Right hindlimb (tissue), 1 donor: ENCODE results near the gene MRC2.

Source experiments
- DNase-seq: peaks from one replicate; pipeline ENCODE4 v3.0.0-alpha.2; 2018

The MRC2 gene

DNA sequence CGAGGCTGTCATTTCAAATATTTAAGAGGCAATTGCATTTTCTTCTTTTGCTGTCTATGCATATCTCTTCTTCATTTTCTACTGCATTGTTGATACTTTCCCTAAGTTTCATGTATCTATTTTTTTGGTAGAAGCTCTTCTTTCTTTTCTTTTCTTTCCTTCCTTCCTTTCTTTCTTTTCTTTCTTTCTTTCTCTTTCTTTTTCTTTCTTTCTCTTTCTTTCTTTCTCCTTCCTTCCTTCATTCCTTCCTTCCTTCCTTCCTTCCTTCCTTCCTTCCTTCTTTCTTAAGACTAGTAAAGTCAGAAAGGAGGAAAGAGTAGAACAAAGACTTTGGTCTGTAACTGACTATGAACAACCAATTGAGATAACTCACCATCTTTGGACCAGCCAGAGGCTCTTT lies 33.9 kb downstream of the MRC2 start:
- no peak for DNase-seq

DNA sequence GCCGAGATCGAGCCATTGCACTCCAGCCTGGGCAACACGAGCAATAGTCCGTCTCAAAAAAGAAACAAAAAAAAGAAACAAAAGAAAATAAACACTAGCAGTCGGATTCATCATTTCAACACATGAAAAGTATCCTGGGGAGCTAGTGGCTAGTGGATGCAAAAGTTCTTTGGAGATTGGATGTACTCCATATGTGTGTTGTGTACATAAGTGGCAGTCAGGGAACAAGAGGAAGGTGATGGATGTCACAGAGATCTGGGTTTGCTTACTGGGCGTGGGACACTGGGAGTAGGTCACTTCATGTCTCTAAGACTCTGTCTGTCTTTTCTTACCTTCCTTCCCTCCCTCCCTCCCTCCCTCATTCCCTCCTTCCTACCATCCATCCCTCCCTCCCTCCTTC lies 35.4 kb downstream of the MRC2 start:
- DNase-seq = no peak

DNA sequence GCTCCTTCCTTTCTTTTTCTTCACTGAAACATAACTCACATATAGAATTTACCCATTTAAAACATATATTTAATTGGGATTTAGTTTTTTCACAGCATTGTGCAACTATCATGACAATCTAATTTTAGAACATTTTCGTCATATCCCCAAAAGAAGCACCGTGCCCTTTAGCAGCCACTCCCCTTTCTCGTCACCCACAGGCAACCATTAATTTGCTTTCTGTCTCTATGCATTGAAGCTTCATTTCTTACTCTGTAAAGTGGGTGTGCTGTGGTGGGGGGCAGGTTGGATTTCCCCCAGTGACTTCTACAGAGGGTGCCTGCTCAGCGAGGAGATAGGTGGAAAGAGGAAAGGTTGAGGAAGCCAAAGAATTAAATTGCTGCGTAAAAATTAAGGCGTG lies 35.8 kb downstream of the MRC2 start:
- DNase-seq = no peak

DNA sequence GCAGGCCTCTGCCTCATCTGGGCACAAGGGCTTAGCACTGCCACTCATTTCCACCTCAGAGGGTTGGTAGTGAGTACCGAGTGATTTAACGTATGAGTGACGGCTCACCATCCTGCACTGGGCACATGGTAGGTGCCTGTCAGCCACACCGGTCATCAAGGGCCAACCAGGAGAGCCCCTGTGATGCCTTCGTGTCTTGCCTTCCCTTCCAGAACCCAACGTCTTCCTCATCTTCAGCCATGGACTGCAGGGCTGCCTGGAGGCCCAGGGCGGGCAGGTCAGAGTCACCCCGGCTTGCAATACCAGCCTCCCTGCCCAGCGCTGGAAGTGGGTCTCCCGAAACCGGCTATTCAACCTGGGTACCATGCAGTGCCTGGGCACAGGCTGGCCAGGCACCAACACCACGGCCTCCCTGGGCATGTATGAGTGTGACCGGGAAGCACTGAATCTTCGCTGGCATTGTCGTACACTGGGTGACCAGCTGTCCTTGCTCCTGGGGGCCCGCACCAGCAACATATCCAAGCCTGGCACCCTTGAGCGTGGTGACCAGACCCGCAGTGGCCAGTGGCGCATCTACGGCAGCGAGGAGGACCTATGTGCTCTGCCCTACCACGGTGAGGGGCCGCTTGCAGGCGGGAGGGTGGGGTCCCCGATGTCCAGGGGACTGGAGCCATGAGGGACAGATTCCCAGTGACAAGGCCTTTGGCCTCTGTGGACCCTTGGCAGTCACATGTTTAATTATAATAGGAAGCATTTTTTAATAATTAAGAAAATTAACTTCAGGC lies 37.1 kb downstream of the MRC2 start:
- DNase-seq = no peak

DNA sequence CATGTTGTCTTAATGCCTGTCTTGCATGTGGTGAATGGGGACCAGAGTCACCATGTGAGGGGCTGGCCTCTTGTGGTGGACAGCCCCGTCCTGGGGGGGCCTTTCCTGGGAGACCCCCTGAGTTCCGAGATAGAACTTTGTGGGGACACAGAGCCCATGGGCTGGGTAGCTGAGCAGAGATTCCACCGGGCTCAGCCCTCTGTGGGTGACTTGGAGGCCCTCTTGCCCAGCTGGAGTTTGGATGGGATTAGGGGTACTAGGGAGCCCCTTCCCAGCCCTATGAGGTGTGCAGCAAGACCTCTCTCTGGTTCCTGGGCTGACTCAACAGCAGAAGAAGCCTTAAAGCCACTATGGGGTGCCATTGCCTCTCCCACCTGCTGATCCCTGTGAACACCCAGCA lies 38.1 kb downstream of the MRC2 start:
- no peak for DNase-seq

DNA sequence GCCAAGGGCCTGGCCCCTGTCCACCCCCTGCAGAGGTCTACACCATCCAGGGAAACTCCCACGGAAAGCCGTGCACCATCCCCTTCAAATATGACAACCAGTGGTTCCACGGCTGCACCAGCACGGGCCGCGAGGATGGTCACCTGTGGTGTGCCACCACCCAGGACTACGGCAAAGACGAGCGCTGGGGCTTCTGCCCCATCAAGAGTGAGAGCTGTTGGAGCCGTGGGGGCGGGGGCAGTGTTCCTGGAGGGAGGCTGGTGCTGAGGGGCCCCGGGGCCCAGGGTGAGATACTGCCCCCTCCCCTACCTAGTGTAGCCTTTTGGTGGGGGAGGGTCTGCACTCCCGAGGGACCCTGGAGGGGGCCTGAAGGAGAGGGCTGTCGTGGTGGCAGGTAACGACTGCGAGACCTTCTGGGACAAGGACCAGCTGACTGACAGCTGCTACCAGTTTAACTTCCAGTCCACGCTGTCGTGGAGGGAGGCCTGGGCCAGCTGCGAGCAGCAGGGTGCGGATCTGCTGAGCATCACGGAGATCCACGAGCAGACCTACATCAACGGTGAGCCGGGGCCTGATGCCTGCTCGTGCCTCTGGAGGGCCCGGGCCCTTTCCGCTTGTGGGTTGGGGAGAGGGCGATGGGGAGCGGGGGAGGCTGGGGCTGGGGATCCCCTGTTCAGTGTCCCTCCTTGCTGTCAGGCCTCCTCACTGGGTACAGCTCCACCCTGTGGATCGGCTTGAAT lies 38.8 kb downstream of the MRC2 start:
- no peak for DNase-seq

DNA sequence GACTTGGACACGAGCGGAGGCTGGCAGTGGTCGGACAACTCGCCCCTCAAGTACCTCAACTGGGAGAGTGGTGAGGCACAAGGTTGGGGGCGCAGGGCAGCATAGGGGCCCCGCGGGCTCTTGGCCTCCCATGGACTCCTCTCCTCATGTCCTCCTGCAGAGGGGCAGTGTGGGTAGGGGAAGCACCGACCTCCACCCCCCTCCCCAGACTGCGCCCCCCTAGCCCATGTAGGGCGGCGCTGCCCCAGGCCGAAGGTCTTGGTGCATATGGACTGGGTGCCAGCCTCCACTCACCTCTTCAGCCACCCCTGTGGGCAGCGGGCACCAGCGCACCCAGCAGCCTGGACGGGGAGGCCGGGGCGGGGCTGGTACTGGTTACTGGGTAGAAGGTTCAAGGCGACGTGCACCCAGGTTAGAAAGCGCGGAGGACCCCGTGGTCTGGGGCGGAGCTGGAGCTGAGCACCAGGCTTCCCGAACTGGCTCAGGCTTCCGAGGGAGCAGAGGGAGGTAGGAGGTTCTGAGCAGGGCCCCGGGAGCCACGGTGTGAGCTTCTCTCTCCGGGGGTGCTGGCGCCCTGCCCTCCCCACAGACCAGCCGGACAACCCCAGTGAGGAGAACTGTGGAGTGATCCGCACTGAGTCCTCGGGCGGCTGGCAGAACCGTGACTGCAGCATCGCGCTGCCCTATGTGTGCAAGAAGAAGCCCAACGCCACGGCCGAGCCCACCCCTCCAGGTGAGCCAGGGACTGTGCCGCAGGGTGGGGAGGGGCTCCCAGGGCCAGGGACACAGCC lies 39.5 kb downstream of the MRC2 start:
- DNase-seq = no peak

DNA sequence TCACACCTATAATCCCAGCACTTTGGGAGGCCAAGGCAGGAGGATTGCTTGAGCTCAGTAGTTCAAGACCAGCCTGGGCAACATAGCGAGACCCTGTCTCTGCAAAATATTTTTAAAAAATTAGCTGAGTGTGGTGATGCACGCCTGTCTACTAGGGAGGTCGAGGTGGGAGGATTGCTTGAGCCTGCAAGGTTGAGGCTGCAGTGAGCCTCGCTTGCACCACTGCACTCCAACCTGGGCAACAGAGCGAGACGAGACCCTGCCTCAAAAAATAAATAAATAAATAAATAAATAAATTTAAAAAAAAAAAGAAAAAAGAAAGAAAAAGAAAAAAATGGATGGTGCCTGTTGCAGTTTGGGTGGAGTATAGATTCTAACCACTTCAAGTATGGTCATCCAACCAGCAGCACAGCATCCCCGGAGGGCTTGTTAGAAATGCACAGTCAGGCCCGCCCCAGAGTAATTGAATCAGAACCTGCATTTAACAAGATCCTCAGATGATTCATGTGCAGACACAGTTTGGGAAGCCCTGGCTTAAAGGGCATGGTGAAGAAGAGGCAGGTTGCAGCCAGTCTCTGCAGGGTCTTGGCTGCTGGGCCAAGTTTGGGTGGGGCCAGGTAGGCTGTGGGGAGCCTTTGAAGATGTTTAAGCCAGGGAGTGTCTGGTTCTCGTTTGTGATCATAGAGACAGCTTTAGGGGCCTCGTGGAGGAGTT lies 40.8 kb downstream of the MRC2 start:
- DNase-seq = no peak

DNA sequence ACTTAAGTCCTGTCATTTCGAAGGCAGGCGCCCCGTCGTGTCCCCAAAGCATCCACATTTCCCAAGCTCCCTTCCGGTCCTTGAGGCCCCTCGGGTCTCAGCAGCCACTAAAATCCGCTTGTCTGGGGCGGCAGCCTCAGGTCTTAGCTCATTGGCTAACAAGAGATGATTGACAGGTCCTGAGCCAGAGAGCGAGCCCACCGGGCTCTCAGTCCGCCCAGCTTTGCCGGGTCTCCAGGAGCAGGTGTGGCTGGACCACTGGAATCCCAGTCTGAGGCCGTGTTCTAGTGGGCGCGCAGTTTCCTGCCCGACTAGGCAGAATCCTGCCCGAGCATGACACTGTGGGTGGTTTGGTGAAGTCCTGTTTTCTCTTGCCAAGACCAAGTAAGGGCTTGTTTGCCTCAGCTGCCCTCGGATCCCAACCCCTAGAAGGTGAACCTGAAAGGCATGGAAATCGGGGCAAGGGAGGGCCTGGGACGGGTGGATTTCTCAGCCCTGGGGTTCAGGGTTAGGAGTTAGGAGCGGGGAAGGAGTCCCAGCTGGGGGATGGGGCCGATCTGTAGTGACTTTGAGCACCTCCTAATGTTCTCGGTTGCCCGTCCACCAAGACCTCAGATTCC lies 42.8 kb downstream of the MRC2 start:
- peak; percentile 16 for DNase-seq

DNA sequence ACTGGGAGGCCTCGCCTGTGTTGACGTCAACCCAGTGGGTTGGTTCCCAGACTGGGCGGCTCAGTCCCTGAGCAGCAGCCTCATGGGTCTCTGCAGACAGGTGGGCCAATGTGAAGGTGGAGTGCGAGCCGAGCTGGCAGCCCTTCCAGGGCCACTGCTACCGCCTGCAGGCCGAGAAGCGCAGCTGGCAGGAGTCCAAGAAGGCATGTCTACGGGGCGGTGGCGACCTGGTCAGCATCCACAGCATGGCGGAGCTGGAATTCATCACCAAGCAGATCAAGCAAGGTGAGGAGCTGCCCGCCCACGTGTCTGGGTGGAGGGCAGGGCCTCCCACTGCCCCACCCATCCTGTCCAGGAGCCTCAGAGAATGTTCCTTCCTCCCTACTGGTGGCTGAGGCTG lies 44.1 kb downstream of the MRC2 start:
- DNase-seq = peak; percentile 25

DNA sequence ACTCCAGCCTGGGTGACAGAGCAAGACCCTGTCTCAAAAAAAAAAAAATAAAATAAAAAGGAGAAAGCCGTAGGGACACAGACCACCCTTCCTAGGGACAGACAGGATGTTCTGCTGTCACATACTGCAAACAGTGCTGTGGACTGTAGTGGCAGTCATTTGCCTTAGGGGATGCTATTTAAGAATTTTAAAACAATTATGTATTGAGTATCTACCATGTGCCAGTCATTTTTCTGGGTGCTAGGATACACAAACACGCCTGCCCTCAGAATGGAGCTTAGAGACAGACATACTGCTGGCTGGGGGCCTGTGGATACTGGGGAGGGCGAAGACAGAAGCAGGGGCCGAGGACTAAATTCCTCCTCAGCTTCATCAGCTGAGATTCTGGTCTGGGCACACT lies 45.5 kb downstream of the MRC2 start:
- no peak for DNase-seq

DNA sequence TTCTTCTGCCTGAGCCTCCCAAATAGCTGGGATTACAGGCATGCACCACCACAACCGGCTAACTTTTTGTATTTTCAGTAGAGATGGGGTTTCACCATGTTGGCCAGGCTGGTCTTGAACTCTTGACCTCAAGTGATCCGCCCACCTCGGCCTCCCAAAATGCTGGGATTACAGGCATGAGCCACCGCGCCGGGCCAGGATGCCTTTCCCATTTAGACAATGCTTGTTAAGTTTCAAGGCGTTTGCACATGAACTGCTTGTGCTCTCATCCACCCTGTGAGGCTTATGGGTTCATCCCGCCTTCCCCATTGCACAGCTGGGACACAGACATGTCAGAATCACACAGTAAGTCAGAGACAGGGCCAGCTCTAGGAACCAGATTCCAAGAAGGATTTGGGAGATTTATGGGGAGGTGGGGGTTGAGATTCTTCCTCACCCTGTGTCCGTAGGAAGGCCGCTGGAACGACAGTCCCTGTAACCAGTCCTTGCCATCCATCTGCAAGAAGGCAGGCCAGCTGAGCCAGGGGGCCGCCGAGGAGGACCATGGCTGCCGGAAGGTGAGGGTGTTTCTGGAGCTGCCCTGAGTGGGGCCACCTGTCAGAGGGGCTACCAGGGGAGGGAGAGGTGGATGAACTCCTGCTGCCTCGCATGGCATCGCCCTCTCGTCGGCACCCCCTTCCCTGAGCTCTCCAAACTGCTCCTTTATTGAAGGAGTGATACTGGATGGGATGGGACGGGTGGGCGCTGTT lies 46.3 kb downstream of the MRC2 start:
- no peak for DNase-seq

DNA sequence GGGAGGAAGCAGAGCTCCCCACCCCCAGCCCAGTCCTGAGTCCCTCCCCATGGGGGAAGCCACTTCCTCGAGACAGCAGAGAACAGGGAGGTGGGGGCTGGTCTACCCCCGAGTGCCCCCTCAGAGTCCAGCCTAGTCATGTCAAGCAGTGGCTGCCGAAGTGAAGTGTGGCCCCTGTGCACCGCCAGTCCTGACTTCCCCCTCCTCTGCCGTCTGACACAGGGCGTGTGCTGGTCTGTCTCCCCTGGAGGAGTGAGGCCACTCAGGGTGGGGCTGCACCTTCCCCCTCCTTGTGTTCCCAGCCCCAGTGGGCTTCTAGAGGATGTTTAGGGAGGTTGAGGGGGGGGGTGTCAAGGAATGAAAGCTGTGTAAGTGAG lies 46.9 kb downstream of the MRC2 start:
- no peak for DNase-seq

DNA sequence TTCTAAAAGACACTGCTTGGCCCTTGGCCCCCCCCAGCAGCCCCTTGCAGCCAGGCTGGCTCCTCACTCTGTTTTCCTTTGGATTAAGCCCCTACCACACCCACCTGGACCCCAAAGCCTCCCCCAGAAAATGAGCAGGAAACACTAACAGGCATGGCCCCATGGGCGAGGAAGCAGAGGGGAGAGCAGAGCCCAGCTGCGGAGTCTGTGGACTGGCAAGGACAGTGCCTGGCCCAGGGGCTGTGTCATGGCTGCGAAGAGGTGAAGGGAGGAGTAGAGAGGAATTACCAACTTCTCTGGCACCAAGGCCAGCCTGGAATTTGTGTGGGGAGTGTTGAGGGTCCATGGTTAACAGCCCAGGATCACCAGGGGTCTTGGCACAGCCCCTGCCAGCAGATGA lies 47.4 kb downstream of the MRC2 start:
- no peak for DNase-seq

DNA sequence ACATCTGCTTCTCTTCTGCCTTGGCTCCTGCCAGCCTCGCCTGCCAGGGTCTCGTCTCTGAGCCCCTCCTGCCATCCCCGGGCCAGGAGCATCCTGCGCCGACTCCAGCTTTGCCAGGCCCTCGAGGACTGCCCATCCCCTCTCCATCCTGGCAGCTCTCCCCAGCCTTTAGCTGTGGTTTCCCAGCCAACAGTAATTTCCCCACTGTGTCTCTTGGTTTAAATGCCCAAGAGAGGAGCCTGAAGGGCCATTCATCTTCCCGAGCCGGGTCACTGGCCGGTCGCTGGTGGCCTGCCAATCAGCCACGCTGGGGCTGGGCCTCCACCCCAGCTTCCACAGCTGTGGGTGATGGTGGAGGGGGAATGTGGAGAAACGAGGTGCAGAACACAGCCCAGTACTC lies 47.8 kb downstream of the MRC2 start:
- peak; percentile 71 for DNase-seq

DNA sequence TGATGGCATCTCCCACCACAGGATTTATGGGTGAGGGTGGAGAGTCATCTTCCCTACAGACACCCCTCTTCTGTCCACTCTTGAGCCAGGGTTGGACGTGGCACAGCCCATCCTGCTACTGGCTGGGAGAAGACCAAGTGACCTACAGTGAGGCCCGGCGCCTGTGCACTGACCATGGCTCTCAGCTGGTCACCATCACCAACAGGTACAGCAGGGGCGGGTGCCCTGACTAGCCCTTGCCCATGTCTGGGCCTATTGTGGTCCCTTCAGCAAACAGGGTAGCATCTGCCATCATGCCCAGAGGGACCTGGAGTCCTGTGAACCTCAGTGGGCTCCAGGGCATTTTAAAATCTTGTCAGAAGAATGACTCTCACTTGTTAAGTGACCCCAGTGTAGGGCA lies 48.2 kb downstream of the MRC2 start:
- DNase-seq = no peak

DNA sequence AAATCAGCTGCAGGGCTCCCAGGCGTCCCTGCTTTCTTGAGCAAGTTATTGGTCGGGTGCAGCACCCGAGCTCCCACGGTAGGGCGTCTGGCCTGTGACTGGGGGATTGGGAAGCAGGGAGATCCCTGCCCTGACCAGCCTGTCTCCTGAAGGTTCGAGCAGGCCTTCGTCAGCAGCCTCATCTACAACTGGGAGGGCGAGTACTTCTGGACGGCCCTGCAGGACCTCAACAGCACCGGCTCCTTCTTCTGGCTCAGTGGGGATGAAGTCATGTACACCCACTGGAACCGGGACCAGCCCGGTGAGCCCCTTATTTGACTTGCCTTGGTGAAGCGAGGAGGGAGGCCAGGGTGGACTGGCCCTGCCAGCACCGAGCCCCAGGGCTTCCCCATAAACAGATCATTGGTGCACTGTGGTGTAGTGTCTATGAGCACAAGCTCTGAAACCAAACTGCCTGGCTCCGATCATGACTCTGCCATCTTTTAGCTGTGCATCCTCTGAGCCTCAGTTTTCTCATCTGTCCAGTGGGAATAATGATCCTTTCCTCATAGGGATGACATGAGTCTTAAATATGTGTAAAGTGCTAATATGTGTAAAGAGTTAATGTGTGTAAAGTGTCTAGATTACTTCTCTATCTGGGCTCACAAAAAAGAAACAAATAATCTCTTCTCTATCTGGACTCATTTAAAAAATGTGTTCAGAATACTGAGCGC lies 48.9 kb downstream of the MRC2 start:
- no peak for DNase-seq

DNA sequence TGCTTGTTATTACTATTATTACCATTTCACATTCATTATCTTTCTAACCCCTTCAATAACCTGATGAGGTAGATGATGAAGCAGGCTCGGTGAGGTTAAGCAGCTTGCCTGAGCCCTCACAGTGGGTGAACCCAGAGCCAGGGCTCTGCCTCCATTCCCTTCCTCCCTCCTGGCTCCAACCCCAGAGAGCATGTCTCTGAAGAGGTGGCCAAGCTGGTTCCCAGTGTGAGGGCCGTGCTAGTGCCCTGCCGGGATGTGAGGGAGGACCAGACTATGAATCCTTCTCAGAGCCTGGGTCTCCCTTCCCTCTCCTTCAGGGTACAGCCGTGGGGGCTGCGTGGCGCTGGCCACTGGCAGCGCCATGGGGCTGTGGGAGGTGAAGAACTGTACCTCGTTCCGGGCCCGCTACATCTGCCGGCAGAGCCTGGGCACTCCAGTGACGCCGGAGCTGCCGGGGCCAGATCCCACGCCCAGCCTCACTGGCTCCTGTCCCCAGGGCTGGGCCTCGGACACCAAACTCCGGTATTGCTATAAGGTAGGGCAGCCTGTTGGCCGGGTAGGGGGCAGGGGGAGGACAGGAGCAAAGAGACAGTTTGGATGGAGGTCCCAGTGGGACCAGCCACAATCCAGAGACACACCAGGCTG lies 49.6 kb downstream of the MRC2 start:
- no peak for DNase-seq

DNA sequence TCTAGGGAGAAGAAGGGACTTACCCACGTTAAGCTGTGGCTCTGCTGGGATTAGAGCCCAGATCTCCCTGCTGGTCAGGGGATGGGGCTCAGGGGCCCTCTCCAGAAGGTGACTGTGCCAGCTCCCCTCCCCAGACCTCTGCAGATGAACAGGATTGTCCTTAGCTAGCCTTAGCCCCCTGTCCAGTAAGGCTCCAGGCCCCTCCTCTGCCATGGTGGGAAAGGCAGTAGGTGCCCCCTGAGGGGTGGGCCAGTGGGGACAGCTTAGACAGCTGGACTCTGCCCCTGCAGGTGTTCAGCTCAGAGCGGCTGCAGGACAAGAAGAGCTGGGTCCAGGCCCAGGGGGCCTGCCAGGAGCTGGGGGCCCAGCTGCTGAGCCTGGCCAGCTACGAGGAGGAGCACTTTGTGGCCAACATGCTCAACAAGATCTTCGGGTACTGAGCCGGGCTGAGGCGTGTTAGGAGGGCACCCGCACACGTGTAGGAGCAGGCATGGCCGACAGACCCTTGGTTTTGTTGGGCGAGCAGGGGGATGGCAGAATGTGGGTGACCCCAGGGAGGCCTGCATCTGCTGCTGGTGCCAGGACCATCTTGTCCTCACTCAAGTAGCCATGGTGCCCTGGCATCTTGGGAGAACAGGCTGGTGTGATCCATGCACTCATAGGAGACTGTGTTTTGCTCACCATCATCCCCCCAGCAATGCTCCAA lies 50.9 kb downstream of the MRC2 start:
- no peak for DNase-seq

DNA sequence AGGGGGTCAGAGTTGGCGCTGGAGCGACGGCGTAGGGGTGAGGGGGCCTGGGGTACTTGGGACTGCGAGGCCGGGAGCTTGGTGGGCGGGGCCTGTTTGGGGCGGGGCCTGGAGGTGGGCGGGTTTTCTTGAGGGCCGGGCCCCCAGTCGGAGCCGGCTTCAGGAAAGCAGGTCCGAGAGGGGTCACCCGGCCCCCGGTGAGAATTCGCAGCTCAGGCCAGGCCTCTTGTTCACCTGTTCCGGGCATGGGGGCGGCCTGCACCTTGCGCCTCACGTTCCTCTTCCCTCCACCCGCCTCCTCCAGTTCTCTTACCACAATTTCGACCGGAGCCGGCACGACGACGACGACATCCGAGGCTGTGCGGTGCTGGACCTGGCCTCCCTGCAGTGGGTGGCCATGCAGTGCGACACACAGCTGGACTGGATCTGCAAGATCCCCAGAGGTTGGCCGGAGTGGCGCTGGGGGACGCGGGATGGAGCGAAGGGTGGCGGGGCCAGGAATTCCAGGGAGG lies 52.5 kb downstream of the MRC2 start:
- DNase-seq = no peak
